DOHH2 (cell line): ENCODE measurements around the gene SH3RF3.

ENCODE experiments used
- H3F3A ChIP-seq: fragments of 200-600 bp; sonication (generic), shearing (Covaris generic); 2 replicates; pipeline ENCODE4 v1.6.0; 2016; ENCODE audit warnings: antibody characterized with exemption, mild to moderate bottlenecking; ENCODE audit not compliant: control insufficient read depth, insufficient read depth
- H3K27ac ChIP-seq: fragments of 200-600 bp; sonication (generic); 2 replicates; pipeline ENCODE4 v1.5.1; 2014; ENCODE audit warnings: low read depth, mild to moderate bottlenecking, low read length, moderate library complexity
- H3K27me3 ChIP-seq: fragments of 200-600 bp; sonication (generic); 2 replicates; pipeline ENCODE4 v1.6.1; 2014; ENCODE audit warnings: mild to moderate bottlenecking, low read length, mixed read lengths; ENCODE audit not compliant: control insufficient read depth
- H3K36me3 ChIP-seq: fragments of 200-600 bp; sonication (generic); 2 replicates; pipeline ENCODE4 v1.6.1; 2014; ENCODE audit warnings: mild to moderate bottlenecking, low read length, moderate library complexity, mixed read lengths; ENCODE audit not compliant: control insufficient read depth
- H3K4me1 ChIP-seq: fragments of 200-600 bp; sonication (generic); 2 replicates; pipeline ENCODE4 v1.6.1; 2014; ENCODE audit warnings: mild to moderate bottlenecking, low read length, mixed read lengths; ENCODE audit not compliant: control insufficient read depth
- H3K4me2 ChIP-seq: fragments of 200-600 bp; sonication (generic); 2 replicates; pipeline ENCODE4 v1.6.0; 2014; ENCODE audit warnings: mild to moderate bottlenecking, low read length, moderate library complexity
- H3K4me3 ChIP-seq: fragments of 200-600 bp; sonication (generic); 2 replicates; pipeline ENCODE4 v1.5.1; 2014; ENCODE audit warnings: mild to moderate bottlenecking, low read length, mixed read lengths
- H3K79me2 ChIP-seq: fragments of 200-600 bp; sonication (generic); 2 replicates; pipeline ENCODE4 v1.6.1; 2014; ENCODE audit warnings: mild to moderate bottlenecking, low read length, mixed read lengths; ENCODE audit not compliant: control insufficient read depth
- H3K9me2 ChIP-seq: fragments of 200-600 bp; sonication (generic); replicated peaks from 2 replicates; pipeline ENCODE4 v1.6.1; 2014; ENCODE audit warnings: mild to moderate bottlenecking, low read length, mixed read lengths; ENCODE audit not compliant: control insufficient read depth
- H3K9me3 ChIP-seq: fragments of 200-600 bp; sonication (generic); 2 replicates; pipeline ENCODE4 v1.6.1; 2014; ENCODE audit warnings: antibody characterized with exemption, low read length, mixed read lengths; ENCODE audit not compliant: control insufficient read depth, insufficient read depth
- H4K20me1 ChIP-seq: fragments of 200-600 bp; sonication (generic); 2 replicates; pipeline ENCODE4 v1.6.0; 2014; ENCODE audit warnings: low read depth, mild to moderate bottlenecking, antibody characterized with exemption, low read length, moderate library complexity; ENCODE audit not compliant: control insufficient read depth, insufficient read depth
- CTCF ChIP-seq: fragments of 200-600 bp; sonication (generic); IDR thresholded peaks from one replicate; pipeline ENCODE4 v1.5.1; 2014; ENCODE audit warnings: antibody characterized with exemption, mild to moderate bottlenecking, low read depth, low read length; ENCODE audit not compliant: poor library complexity, severe bottlenecking
- EZH2phosphoT487 ChIP-seq: fragments of 200-600 bp; sonication (generic); IDR thresholded peaks from 2 replicates; pipeline ENCODE4 v1.6.1; 2017; ENCODE audit warnings: borderline replicate concordance, mild to moderate bottlenecking, antibody characterized with exemption, low read length, moderate library complexity, mixed read lengths

SH3RF3 gene

GRCh38 chr2:109348671-109349502 is 219.9 kb downstream of the SH3RF3 start:
- H3K36me3 ChIP-seq, result no peaks in the 10 kb centered on the region
- TF ChIP-seq CTCF (no peak), EZH2phosphoT487 (no peak)
- H3K9me2 ChIP-seq, result no peaks in the 10 kb centered on the region
- H3F3A ChIP-seq, result no peaks in the 10 kb centered on the region
- H3K4me2 ChIP-seq, result no peak overlapping the region
- peaks cover 11% of the 10 kb centered on the region; the same call in 1 of the 2 replicates for H3K27me3 ChIP-seq
- no peaks in the 10 kb centered on the region for H3K79me2 ChIP-seq
- no peak overlapping the region for H3K27ac ChIP-seq
- H3K9me3 ChIP-seq, result no peaks in the 10 kb centered on the region
- H4K20me1 ChIP-seq, result no peaks in the 10 kb centered on the region
- H3K4me3 ChIP-seq, result no peak overlapping the region
- no peaks in the 10 kb centered on the region for H3K4me1 ChIP-seq

- Histone ChIP-seq H3K4me3 (no peak overlapping the region), H3K9me2 (no peaks in the 10 kb centered on the region), H3K36me3 (no peaks in the 10 kb centered on the region), H3K27ac (no peak overlapping the region), H3K79me2 (no peaks in the 10 kb centered on the region), H4K20me1 (no peaks in the 10 kb centered on the region), H3K27me3 (peaks cover 11% of the 10 kb centered on the region; the same call in 1 of the 2 replicates), H3K4me2 (no peak overlapping the region), H3K4me1 (no peaks in the 10 kb centered on the region), H3F3A (no peaks in the 10 kb centered on the region), H3K9me3 (no peaks in the 10 kb centered on the region)
- TF ChIP-seq CTCF (no peak), EZH2phosphoT487 (no peak)
Observed at GRCh38 chr2:109349503-109350465, 220.8 kb downstream of the SH3RF3 start.

- no peak overlapping the region for H3K4me2 ChIP-seq
- no peaks in the 10 kb centered on the region for H3F3A ChIP-seq
- H3K9me2 ChIP-seq, result no peaks in the 10 kb centered on the region
- no peaks in the 10 kb centered on the region for H3K79me2 ChIP-seq
- H3K9me3 ChIP-seq, result no peaks in the 10 kb centered on the region
- H3K27me3 ChIP-seq, result peaks cover 11% of the 10 kb centered on the region; the same call in 1 of the 2 replicates
- H3K36me3 ChIP-seq, result no peaks in the 10 kb centered on the region
- no peaks in the 10 kb centered on the region for H4K20me1 ChIP-seq
- H3K4me1 ChIP-seq, result no peaks in the 10 kb centered on the region
- no peak overlapping the region for H3K4me3 ChIP-seq
- TF ChIP-seq EZH2phosphoT487, result no peak
- TF ChIP-seq CTCF, result no peak
- H3K27ac ChIP-seq, result no peak overlapping the region
Observed at GRCh38 chr2:109350526-109350925, 221.5 kb downstream of the SH3RF3 start.
